ENCODE measurements around the gene ZNF562. TPM values are rescaled to one million over a fixed set of nuclear protein-coding genes. Genes with fewer than 3 reads are reported as not detected.
"Not testable (repeated sequence)": the region's sequence is repeated elsewhere in the genome, so short reads cannot be mapped to it uniquely, and the experiment has no call there.

The ZNF562 gene
- total and polyA plus RNA-seq, 2 donors (not counting 3 experiments of a cell fraction or from before 2014, with no cell fraction given), result 6.3 to 27.0 TPM

GRCh38 chr19:9690301-9690700, 15.4 kb upstream of the ZNF562 start:
- not testable (repeated sequence) for BruUV-seq (replicated peaks); FAIRE-seq

DNA sequence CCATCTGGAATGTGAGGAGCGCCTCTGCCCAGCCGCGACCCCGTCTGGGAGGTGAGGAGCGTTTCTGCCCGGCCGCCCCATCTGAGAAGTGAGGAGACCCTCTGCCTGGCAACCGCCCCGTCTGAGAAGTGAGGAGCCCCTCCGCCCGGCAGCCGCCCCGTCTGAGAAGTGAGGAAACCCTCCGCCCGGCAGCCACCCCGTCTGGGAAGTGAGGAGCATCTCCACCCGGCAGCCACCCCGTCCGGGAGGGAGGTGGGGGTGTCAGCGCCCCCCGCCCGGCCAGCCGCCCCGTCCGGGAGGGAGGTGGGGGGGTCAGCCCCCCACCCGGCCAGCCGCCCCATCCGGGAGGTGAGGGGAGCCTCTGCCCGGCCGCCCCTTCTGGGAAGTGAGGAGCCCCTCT, 5.1 kb upstream of the ZNF562 start:
- DNase-seq (ENCODE audit: low read depth, low spot score); POLR2A ChIA-PET; H2AFZ ChIP-seq (ENCODE audit: low read depth, low read length); H3K4me2 ChIP-seq (ENCODE audit: insufficient read depth, low read length); CTCF ChIA-PET; H4K20me1 ChIP-seq (replicated peaks; ENCODE audit: control insufficient read depth, extremely low read depth, insufficient read depth, low read length); H3K27me3 ChIP-seq (ENCODE audit: control insufficient read depth in 2 of 2, insufficient read depth in 2 of 2, low read length in 2 of 2); H3K36me3 ChIP-seq (ENCODE audit: control insufficient read depth in 2 of 2, extremely low read depth in 1 of 2, insufficient read depth in 2 of 2, low read length in 2 of 2); FAIRE-seq; H3K27ac ChIP-seq (ENCODE audit: insufficient read depth, low read depth, low read length); H3K4me3 ChIP-seq (replicated peaks in 1 of 3; ENCODE audit: insufficient read depth in 1 of 3, low read depth in 1 of 3, low read length in 3 of 3); H3K9me3 ChIP-seq (replicated peaks; ENCODE audit: control insufficient read depth, insufficient read depth, low read length); H3K4me1 ChIP-seq (ENCODE audit: control insufficient read depth, extremely low read depth, insufficient read depth, low read length); H3K9me1 ChIP-seq (replicated peaks; ENCODE audit: control insufficient read depth, extremely low read depth, insufficient read depth, low read length); BruUV-seq (replicated peaks); intact Hi-C loops (cut with micrococcal nuclease); H3K79me2 ChIP-seq (ENCODE audit: control insufficient read depth, insufficient read depth, low read length); dilution Hi-C loops (cut with MboI; ENCODE audit: extremely low pct_ligation_motif_present, low sequenced_read_pairs); H3K9ac ChIP-seq (replicated peaks; ENCODE audit: extremely low read depth, insufficient read depth, low read length): not testable (repeated sequence)

More at GRCh38 chr19:9690301-9690700, 15.4 kb upstream of the ZNF562 start:
- H3K79me2 ChIP-seq (ENCODE audit: control insufficient read depth, insufficient read depth, low read length); H3K27me3 ChIP-seq (ENCODE audit: control insufficient read depth in 2 of 2, insufficient read depth in 2 of 2, low read length in 2 of 2); H3K4me1 ChIP-seq (ENCODE audit: control insufficient read depth, extremely low read depth, insufficient read depth, low read length); H3K4me2 ChIP-seq (ENCODE audit: insufficient read depth, low read length); H3K9me3 ChIP-seq (replicated peaks; ENCODE audit: control insufficient read depth, insufficient read depth, low read length); CTCF ChIA-PET; POLR2A ChIA-PET; H4K20me1 ChIP-seq (replicated peaks; ENCODE audit: control insufficient read depth, extremely low read depth, insufficient read depth, low read length); DNase-seq (ENCODE audit: low read depth, low spot score); H2AFZ ChIP-seq (ENCODE audit: low read depth, low read length); H3K4me3 ChIP-seq (replicated peaks in 1 of 3; ENCODE audit: insufficient read depth in 1 of 3, low read depth in 1 of 3, low read length in 3 of 3); H3K9ac ChIP-seq (replicated peaks; ENCODE audit: extremely low read depth, insufficient read depth, low read length); H3K27ac ChIP-seq (ENCODE audit: insufficient read depth, low read depth, low read length); dilution Hi-C loops (cut with MboI; ENCODE audit: extremely low pct_ligation_motif_present, low sequenced_read_pairs); H3K9me1 ChIP-seq (replicated peaks; ENCODE audit: control insufficient read depth, extremely low read depth, insufficient read depth, low read length); H3K36me3 ChIP-seq (ENCODE audit: control insufficient read depth in 2 of 2, extremely low read depth in 1 of 2, insufficient read depth in 2 of 2, low read length in 2 of 2); intact Hi-C loops (cut with micrococcal nuclease): not testable (repeated sequence)

- FAIRE-seq; H3K9me1 ChIP-seq (replicated peaks; ENCODE audit: control insufficient read depth, extremely low read depth, insufficient read depth, low read length); H3K36me3 ChIP-seq (ENCODE audit: control insufficient read depth in 2 of 2, extremely low read depth in 1 of 2, insufficient read depth in 2 of 2, low read length in 2 of 2); H3K9me3 ChIP-seq (replicated peaks; ENCODE audit: control insufficient read depth, insufficient read depth, low read length); DNase-seq (ENCODE audit: low read depth, low spot score); POLR2A ChIA-PET; H3K4me1 ChIP-seq (ENCODE audit: control insufficient read depth, extremely low read depth, insufficient read depth, low read length); H4K20me1 ChIP-seq (replicated peaks; ENCODE audit: control insufficient read depth, extremely low read depth, insufficient read depth, low read length); dilution Hi-C loops (cut with MboI; ENCODE audit: extremely low pct_ligation_motif_present, low sequenced_read_pairs); H3K27me3 ChIP-seq (ENCODE audit: control insufficient read depth in 2 of 2, insufficient read depth in 2 of 2, low read length in 2 of 2): not testable (repeated sequence)
- peak overlapping the region; percentile 80 for H2AFZ ChIP-seq (ENCODE audit: low read depth, low read length)
- H3K4me2 ChIP-seq (ENCODE audit: insufficient read depth, low read length), result peak overlapping the region; percentile 7
- peak overlapping the region; percentile 89 for H3K9ac ChIP-seq (replicated peaks; ENCODE audit: extremely low read depth, insufficient read depth, low read length)
- CTCF ChIA-PET, result interaction anchor here (0.6 to 1.3 kb wide), 3 partner anchors 37 to 364 kb away, joined by 3 read pairs; partner anchors contain the start of gene ZNF846
- peaks cover 36% of the 10 kb centered on the region for H3K79me2 ChIP-seq (ENCODE audit: control insufficient read depth, insufficient read depth, low read length)
- peak overlapping the region; percentile 73 to 88 (median 74) for H3K4me3 ChIP-seq (replicated peaks in 1 of 3; ENCODE audit: insufficient read depth in 1 of 3, low read depth in 1 of 3, low read length in 3 of 3)
- intact Hi-C loops (cut with micrococcal nuclease), result loop anchor here (1.0 kb wide), 5 partner anchors 54 to 547 kb away; partner anchors contain the start of genes ZNF561 and ZNF846
- TSS peak; percentile 62 for BruUV-seq (replicated peaks)
- H3K27ac ChIP-seq (ENCODE audit: insufficient read depth, low read depth, low read length), result peak overlapping the region; percentile 85
Measured at GRCh38 chr19:9675358-9675901, 530 bp upstream of the ZNF562 start.

All from endothelial cell of umbilical vein (primary cell).